SU-DHL-6 (cell line): Measurements from ENCODE around the gene BCAR1.

ENCODE experiments used
- CTCF ChIP-seq: fragments of 200-600 bp; sonication (generic); IDR thresholded peaks from one replicate; pipeline ENCODE4 v1.5.1; 2017; ENCODE audit warnings: antibody characterized with exemption, mild to moderate bottlenecking, low read length, moderate library complexity; ENCODE audit not compliant: insufficient read depth, poor library complexity, severe bottlenecking
- EZH2phosphoT487 ChIP-seq: fragments of 200-600 bp; sonication (generic), shearing (Covaris generic); conservative IDR thresholded peaks from 2 replicates; pipeline ENCODE4 v1.6.1; 2018; ENCODE audit warnings: mild to moderate bottlenecking, antibody characterized with exemption, low read length, moderate library complexity, mixed read lengths

- TF ChIP-seq EZH2phosphoT487 (no peak), CTCF (no peak)
Measured at GRCh38 chr16:75206749-75207451, 44.5 kb downstream of the BCAR1 start, which contains the start of gene CTRB2.
